ENCODE data around the gene ZMYM5. TPM values are rescaled to one million over a fixed set of nuclear protein-coding genes. Genes with fewer than 3 reads are reported as not detected.
A peak's percentile ranks its signal among the peaks of the same experiment; 100 is the strongest.
"Not testable (repeated sequence)": the region's sequence is repeated elsewhere in the genome, so short reads cannot be mapped to it uniquely, and the experiment has no call there.

The ZMYM5 gene
- total RNA-seq, 2 donors from 2014 or later: 10.4 to 12.2 TPM

DNA sequence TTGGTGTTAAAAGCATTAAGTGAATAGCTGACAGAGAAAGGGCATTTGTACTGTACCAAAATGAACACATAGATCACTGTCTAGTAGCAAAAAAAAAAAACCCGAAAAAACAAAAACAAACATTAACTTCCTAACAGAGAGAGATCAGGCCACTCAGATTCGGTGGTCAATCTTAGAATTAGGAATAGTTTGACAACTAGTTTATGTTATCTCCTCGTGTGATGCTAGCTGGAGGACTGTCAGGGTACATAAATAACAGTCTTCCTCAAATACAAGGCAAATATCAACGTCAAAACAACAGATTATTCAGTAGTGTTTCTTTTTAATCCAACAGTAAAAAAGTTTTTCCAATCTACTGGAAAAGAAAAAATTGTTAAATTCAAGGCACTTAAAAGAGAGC lies 1.7 kb downstream of the ZMYM5 start:
- peaks cover 18% of the 10 kb centered on the region for H3K4me1 Mint-ChIP-seq
- no peaks in the 10 kb centered on the region for H3K27me3 ChIP-seq (ENCODE audit: control insufficient read depth, insufficient read depth, low read length, poor library complexity, severe bottlenecking)
- WGBS, 2 experiments (ENCODE audit: insufficient coverage in 1 of 2, insufficient read length in 1 of 2): 74 to 94% methylated on average over 3 of the region's 4 CpGs
- H3K36me3 ChIP-seq (ENCODE audit: control insufficient read depth, insufficient read depth, low read length): peaks cover 27% of the 10 kb centered on the region
- peak overlapping the region; percentile 78 for H3K9ac ChIP-seq (ENCODE audit: extremely low read depth, low read length, poor library complexity, severe bottlenecking)
- no peaks in the 10 kb centered on the region for H3K4me1 ChIP-seq (ENCODE audit: control insufficient read depth, insufficient read depth, low read length)
- H3K4me3 ChIP-seq (ENCODE audit: low read length): peak overlapping the region; percentile 99
- H3K27me3 Mint-ChIP-seq (ENCODE audit: insufficient read depth): no peaks in the 10 kb centered on the region
- H3K36me3 Mint-ChIP-seq (ENCODE audit: low read depth): peaks cover 25% of the 10 kb centered on the region
- no peak for DNase-seq
- peak overlapping the region; percentile 92 for H3K4me3 Mint-ChIP-seq
- H3K9me3 Mint-ChIP-seq: peaks cover 5% of the 10 kb centered on the region
- peak overlapping the region; percentile 96 for H3K27ac Mint-ChIP-seq
- peaks cover 8% of the 10 kb centered on the region for H3K9me3 ChIP-seq (ENCODE audit: control insufficient read depth, low read length)
- H3K27ac ChIP-seq (ENCODE audit: low read depth, low read length): no peak overlapping the region
- TF ChIP-seq, protein P1, sequence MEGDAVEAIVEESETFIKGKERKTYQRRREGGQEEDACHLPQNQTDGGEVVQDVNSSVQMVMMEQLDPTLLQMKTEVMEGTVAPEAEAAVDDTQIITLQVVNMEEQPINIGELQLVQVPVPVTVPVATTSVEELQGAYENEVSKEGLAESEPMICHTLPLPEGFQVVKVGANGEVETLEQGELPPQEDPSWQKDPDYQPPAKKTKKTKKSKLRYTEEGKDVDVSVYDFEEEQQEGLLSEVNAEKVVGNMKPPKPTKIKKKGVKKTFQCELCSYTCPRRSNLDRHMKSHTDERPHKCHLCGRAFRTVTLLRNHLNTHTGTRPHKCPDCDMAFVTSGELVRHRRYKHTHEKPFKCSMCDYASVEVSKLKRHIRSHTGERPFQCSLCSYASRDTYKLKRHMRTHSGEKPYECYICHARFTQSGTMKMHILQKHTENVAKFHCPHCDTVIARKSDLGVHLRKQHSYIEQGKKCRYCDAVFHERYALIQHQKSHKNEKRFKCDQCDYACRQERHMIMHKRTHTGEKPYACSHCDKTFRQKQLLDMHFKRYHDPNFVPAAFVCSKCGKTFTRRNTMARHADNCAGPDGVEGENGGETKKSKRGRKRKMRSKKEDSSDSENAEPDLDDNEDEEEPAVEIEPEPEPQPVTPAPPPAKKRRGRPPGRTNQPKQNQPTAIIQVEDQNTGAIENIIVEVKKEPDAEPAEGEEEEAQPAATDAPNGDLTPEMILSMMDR (conservative IDR thresholded peaks at IDR 0.05): no peak

DNA sequence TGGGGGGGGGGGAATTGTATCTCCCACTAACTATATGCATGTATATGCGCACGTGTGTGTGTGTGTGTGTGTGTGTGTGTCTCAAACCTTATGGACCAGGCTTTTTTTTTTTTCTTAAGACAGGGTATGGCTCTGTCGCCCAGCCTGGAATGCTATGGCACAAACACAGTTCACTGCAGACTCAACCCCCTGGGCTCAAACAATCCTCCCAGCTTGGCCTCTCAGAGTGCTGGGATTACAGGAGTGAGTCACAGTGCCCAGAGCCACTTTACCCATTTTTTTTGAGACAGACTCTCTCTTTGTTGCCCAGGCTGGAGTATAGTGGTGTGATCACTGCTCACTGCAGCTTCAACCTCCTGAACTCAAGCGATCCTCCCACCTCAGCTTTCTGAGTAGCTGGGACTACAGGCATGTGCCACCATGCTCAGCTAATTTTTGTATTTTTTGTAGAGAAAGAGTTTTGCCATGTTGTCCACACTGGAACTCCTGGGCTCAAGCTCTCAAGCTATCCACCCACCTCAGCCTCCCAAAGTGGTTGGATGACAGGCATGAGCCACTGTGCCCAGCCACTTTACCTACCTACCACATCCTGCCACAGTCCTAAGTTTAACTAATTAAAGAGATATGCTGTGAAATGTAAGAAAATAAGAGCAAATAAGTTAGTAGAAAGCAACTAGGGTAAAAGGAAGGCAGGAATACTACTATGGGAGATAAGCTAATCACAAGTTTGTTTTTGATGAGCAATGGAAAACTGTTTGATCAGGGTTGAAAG lies 2.4 kb downstream of the ZMYM5 start:
- peaks cover 18% of the 10 kb centered on the region for H3K4me1 Mint-ChIP-seq
- Histone ChIP-seq H3K9me3 (ENCODE audit: control insufficient read depth, low read length) (peaks cover 8% of the 10 kb centered on the region), H3K4me1 (ENCODE audit: control insufficient read depth, insufficient read depth, low read length) (no peaks in the 10 kb centered on the region), H3K27ac (ENCODE audit: low read depth, low read length) (no peak overlapping the region), H3K4me3 (ENCODE audit: low read length) (peak overlapping the region; percentile 99), H3K27me3 (ENCODE audit: control insufficient read depth, insufficient read depth, low read length, poor library complexity, severe bottlenecking) (no peaks in the 10 kb centered on the region), H3K9ac (ENCODE audit: extremely low read depth, low read length, poor library complexity, severe bottlenecking) (peak overlapping the region; percentile 8), H3K36me3 (ENCODE audit: control insufficient read depth, insufficient read depth, low read length) (peaks cover 27% of the 10 kb centered on the region)
- peaks cover 5% of the 10 kb centered on the region for H3K9me3 Mint-ChIP-seq
- 95% methylated on average over 2 of the region's 4 CpGs; no CpG with 5 or more reads in 1 of the 2 experiments for WGBS, 2 experiments (ENCODE audit: insufficient coverage in 1 of 2, insufficient read length in 1 of 2)
- H3K4me3 Mint-ChIP-seq: peak overlapping the region; percentile 92
- peak overlapping the region; percentile 52 for H3K27ac Mint-ChIP-seq
- no peaks in the 10 kb centered on the region for H3K27me3 Mint-ChIP-seq (ENCODE audit: insufficient read depth)
- H3K36me3 Mint-ChIP-seq (ENCODE audit: low read depth): peaks cover 28% of the 10 kb centered on the region
- TF ChIP-seq, protein P1 (conservative IDR thresholded peaks at IDR 0.05): no peak
- DNase-seq: peak; percentile 50

DNA sequence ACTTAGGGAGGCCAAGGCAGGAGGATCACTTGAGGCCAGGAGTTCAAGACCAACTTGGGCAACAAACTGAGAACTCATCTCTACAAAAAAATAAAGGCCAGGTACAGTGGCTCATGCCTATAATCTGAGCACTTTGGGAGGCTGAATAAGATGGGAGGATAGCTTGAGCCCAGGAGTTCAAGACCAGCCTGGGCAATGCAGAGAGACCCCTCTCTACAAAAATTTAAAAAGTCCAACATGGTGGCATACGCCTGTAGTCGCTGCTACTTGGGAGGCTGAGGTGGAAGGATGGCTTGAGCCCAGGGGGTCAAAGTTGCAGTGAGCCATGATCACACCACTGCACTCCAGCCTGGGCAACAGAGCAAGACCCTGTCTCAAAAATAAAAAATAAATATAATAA lies 5.8 kb downstream of the ZMYM5 start:
- 89% methylated on average over 2 of the region's 2 CpGs; no CpG with 5 or more reads in 1 of the 2 experiments for whole genome bisulfite sequencing, 2 experiments (ENCODE audit: insufficient coverage in 1 of 2, insufficient read length in 1 of 2)
- peaks cover 31% of the 10 kb centered on the region for H3K36me3 ChIP-seq (ENCODE audit: control insufficient read depth, insufficient read depth, low read length)
- H3K9ac ChIP-seq (ENCODE audit: extremely low read depth, low read length, poor library complexity, severe bottlenecking); H3K4me3 ChIP-seq (ENCODE audit: low read length); H3K27ac ChIP-seq (ENCODE audit: low read depth, low read length); H3K27me3 Mint-ChIP-seq (ENCODE audit: insufficient read depth); H3K27me3 ChIP-seq (ENCODE audit: control insufficient read depth, insufficient read depth, low read length, poor library complexity, severe bottlenecking); H3K4me3 Mint-ChIP-seq; DNase-seq; H3K27ac Mint-ChIP-seq; H3K9me3 Mint-ChIP-seq; H3K9me3 ChIP-seq (ENCODE audit: control insufficient read depth, low read length); H3K4me1 ChIP-seq (ENCODE audit: control insufficient read depth, insufficient read depth, low read length): not testable (repeated sequence)
- Mint-ChIP-seq H3K4me1 (peaks cover 12% of the 10 kb centered on the region), H3K36me3 (ENCODE audit: low read depth) (peaks cover 41% of the 10 kb centered on the region)
